ENCODE measurements around the gene CA10.

Gene CA10

GRCh38 chr17:52145476-52145875 lies 13.0 kb downstream of the CA10 start:
- DNase-seq: no peak

DNA sequence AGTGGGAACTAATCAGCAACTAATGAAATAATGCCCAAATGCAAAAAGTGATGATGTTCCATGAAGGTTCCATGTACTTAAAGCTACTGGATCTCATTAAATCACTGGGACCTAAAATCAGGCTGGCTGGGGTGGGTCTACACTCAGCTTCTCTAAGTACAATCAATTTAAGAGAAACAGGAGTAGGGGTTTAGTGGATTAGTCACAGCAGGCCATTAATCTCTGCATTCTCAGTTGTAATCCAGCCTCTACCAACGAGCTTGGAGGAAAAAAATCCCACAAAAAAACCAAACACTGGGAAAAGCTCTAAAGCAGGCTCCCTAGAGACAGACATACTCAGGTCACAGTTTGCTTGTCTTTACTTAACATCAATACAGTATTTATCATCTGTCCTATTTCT lies 15.0 kb downstream of the CA10 start:
- no peak for DNase-seq

DNA sequence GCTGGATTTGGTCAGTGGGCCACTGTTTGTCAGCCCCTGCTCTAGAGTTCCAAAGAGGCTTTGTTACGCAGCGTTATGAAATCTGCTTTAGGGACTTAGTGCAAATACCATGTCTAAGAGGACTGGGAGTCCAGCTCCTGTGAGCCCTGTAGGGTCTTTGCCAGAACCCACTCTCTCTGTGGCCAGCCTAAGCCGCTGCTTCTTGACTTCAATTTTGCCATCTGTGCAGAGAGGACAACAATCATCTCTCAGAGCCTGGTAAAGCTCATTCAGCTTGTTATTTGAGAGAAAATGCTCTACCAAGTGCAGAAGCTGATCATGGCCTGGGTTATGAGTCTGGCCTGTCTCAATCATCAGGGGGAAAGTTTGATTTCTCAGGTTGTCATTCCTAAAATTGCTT lies 17.9 kb downstream of the CA10 start:
- DNase-seq: no peak

DNA sequence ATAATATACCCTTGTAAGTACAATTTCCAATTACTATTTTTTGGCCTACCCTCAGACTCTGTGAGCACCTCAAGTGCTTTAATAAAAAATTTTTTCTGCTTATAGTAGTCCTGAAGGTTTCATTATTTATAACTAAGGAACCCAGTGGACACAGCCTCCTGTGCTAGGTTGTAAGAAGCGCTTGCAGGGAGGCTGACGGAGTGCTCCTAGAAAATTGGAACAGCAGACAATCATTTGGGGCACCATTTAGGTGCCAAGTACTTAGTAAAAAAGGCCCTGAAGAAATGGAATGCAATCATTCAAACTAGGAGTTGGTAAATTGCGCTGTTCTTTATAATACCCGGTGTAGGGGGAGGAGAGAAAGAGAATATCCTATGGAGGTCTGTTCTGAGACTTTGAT lies 19.8 kb downstream of the CA10 start:
- DNase-seq: no peak

DNA sequence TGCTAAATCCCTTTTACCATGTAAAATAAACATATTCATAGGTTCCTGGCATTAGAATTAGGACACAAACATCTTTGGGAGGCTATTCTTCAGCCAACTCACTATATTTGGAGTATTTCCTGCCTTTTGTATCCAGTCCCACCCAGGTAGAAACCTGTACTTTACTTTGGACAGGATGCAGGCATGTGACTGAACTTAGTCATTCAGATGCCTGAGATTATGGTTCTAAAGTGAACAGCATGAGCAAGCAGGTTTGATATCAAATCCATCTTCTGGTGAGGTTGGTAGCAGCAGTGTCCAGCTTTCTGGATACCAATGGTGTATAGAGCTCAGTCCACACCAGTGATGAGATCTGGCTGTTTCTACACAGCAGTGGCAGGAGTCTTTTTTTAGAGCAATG lies 20.2 kb downstream of the CA10 start:
- no peak for DNase-seq

- no peak for DNase-seq
Measured at GRCh38 chr17:52136166-52136565, 22.3 kb downstream of the CA10 start.

- no peak for DNase-seq
Measured at GRCh38 chr17:52134641-52135040, 23.9 kb downstream of the CA10 start.

DNA sequence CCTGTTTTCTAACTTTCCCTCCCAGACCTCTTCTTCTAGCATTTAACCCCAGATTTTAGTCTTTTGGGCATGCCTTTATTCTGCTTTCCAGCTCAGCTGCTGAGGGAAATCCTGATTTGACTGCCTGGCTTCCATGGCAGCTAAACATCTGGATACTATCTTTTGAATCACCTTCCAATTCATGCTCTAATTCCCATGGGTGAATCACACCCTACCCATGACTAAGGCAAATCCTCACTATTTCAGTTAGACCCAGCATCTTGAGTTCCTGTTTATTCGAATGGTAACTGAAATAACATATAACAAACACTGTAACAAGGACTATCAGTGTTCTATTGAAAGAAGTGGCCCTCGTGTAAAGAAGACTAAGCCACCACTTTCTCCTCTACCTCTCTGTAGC lies 29.8 kb downstream of the CA10 start:
- no peak for DNase-seq

- no peak for DNase-seq
Measured at GRCh38 chr17:52124993-52125392, 33.5 kb downstream of the CA10 start.

DNA sequence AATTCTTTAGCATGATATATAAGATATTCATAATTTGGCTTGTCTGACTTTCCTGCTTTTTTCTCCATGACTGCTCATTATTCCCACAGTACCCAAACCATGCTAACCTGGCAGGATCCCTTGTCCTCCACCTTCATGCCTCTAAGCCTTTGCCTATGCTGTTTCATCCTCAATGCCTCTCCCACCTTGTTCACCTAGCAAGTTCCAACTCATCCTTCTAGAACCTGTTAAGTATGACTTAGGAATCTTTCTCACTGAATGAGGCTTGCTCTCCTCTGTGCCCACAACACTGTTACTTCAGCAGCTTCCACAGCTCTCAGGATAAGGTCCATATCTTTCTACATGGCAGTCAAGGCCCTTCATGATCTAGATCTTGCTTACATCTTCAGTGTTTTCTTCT lies 34.0 kb downstream of the CA10 start:
- DNase-seq: no peak

GRCh38 chr17:52120465-52120864 lies 38.0 kb downstream of the CA10 start:
- DNase-seq: no peak

DNA sequence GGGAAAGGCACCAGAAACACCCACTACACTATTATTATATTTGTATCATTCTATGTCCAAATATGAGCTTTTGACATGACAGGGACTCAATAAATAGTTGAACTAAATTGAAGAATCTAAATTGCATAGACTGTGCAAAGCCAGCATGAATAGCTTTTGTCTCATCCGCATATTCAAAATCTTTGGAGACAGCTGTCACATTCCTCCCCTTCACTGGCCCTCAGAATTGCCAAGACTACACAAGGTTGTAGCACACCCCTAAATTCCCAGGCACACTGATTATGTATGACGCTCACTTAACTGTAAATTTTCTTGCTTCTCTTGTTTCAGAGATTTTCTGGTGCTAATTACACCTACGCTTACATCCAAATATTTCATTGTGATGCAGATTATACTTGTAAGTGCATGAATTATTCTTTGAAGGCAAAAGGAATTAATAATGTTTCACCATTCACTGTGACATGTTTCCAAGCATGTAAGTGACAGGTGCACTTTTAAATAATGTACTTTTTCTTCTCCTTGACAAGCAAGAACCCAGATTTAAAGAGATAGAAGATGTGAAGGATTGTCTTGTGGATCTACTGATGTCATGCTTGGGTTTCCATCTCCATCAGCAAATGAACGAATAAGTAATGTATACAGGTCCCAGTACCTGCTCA lies 47.5 kb downstream of the CA10 start:
- DNase-seq: no peak

- peak; percentile 2 for DNase-seq
Measured at GRCh38 chr17:52106638-52107261, 51.8 kb downstream of the CA10 start.

DNA sequence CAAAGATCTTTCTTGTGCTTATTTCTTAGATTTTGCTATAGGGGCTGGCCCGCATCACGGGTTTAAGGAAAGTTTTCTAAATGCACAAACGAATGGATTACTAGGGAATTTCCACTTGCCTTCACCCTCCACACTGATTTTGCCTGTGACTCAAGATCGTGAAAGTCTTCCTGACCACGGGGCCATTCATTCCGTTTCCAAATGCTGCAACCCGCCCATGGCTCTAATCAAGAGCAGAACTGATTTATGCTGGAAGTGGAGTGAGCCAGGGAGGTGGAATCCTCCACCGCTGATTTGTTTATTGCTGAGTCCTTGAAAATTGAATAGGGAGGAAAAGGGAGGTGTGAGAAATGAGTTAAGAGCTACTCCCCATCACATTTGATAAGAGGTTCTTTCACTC lies 52.4 kb downstream of the CA10 start:
- DNase-seq: no peak

- DNase-seq: no peak
Measured at GRCh38 chr17:52105591-52105990, 52.9 kb downstream of the CA10 start.

GRCh38 chr17:52096056-52096455 lies 62.5 kb downstream of the CA10 start:
- DNase-seq: no peak

DNA sequence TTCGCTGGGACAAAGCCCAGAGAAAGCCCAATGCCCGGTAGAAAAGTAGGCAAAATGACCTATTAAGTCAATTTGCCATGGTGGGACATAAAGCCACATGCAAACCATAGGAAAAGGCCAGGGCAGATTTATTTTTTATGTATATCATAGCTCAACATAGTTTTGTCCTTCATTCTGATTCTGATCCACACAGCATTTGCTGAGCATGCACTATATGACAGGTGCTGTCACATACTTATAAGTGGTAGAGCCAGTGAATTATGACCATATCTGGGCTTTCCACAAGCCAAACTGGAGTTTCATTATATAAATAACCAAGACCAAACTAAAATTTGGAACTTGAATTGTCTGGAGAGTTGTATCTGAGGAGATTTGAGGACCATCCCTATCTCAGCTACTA lies 74.3 kb downstream of the CA10 start:
- no peak for DNase-seq

- no peak for DNase-seq
Measured at GRCh38 chr17:52079496-52079895, 79.0 kb downstream of the CA10 start.

DNA sequence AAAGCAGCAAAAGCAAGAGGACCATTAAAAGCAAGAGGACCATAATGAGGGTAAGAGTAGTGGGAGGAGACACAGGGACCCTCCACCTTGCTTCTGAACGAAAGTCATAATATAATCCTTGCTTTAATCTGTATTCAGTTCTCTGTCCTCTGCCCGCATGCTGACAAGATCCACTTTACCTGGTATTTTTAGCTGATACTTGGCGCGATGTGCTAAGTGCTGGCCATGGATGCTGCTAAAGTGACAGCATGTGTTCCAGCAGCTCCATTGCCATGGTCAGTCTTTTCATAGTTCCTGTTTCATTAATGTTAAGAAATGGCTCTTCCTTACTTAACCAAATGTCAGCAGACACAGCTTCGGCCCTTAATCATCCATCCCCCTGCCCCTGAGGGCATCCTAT lies 86.8 kb downstream of the CA10 start:
- DNase-seq: no peak

- no peak for DNase-seq
Measured at GRCh38 chr17:52064791-52065211, 93.7 kb downstream of the CA10 start.

- no peak for DNase-seq
Measured at GRCh38 chr17:52049496-52049895, 109.0 kb downstream of the CA10 start.

DNA sequence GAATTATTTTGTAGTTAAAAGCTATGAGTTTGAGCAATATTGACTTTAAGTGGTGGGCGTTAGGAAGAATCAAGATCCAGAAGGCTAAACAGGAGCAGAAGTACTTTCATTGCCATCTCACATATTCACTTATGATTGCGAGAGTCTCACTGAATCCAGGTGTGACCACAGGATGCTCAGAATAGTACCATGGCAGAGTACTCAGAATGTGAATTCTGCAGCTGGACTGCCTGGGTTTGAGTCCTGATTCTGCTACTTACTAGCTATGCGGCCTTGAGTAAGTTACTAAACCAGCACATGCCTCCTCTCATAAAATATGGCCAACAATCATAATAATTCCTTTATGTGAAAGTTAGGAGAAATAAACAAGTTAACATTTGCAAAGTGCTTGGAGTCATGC lies 109.5 kb downstream of the CA10 start:
- no peak for DNase-seq

DNA sequence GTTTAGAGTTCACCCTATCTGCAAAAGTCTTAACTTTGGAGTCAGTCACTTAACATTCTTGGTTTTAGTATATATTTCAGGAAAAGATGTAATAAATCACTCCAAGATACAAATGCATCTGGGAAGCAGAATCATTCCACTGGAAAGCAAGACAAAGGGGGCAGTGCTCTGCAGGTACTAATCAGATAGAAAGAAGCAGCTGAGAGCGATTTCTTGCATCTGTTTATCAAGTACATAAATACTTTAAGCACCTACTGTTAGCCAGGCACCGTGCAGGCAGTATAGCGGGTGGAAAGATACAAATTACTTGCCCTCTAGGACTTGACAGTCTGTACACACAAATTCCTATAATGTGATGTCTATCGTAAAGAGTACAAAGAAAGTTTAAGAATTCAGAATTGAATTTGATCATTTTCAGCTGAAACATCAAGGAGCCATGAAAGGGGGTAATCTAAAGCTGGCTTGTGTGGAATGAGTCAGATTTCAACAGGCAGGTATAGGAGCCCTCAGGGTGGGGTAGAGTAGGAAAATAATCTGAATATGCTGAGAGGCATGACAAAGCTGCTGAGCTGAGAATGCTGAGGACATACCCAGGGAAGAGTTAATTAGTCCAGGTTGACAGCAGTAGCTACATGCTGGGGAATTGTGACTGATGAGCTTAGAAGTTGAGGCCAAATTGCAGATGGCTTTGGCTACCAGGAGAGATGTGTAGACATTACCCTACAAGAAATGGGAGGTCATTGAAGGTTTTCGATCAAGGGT lies 110.2 kb downstream of the CA10 start:
- DNase-seq: no peak

DNA sequence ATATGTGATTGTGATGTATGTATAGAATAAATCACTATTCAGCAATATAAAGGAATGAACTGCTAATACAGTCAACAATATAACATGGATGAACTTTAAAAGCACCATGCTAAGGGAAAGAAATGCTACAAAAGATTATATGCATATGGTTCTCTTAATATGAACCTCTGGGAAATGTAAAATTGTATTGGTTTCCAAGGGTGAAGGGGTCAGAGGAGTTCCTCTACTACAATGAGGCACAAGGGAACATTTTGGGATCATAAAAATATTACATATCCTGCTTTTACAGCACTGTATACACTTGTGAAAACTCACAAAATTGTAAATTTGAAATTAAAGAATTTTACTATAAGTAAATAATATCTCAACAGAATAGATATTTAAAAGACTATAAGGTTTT lies 111.4 kb downstream of the CA10 start:
- DNase-seq: no peak

Measured in MV-4-11 (cell line).